ENCODE data around the gene FUBP3.

GRCh38 chr9:130687615-130688014 is 108.2 kb downstream of the FUBP3 start:
- TF ChIP-seq CTCF (IDR thresholded peaks at IDR 0.05) (no peak), POLR2A (IDR thresholded peaks at IDR 0.05) (no peak)
